HepG2 (cell line): ENCODE data around the gene DHX16. TPM values are rescaled to one million over a fixed set of nuclear protein-coding genes. Genes with fewer than 3 reads are reported as not detected.

ENCODE experiments used
- DZIP1 ChIP-seq: sonication (generic); formaldehyde crosslinking; IDR thresholded peaks from 2 replicates; pipeline ENCODE4 v1.5.0; 2020; ENCODE audit warnings: mild to moderate bottlenecking, missing genetic modification reagents
- REST ChIP-seq, 2 experiments: IDR thresholded peaks; 2 replicates each; pipeline ENCODE4 v1.6.1; 2011 to 2012; ENCODE audit warnings: low read length in 2 of 2, borderline replicate concordance in 1 of 2, low read depth in 1 of 2, mild to moderate bottlenecking in 1 of 2, moderate library complexity in 1 of 2
- RFXAP ChIP-seq: sonication (generic); formaldehyde crosslinking; IDR thresholded peaks from 2 replicates; pipeline ENCODE4 v1.4.0; 2020; ENCODE audit warnings: missing genetic modification reagents, borderline replicate concordance
- TRAFD1 ChIP-seq: sonication (generic); formaldehyde crosslinking; IDR thresholded peaks from 2 replicates; pipeline ENCODE4 v1.5.1; 2020; ENCODE audit warnings: missing genetic modification reagents, mild to moderate bottlenecking, borderline replicate concordance
- ZNF501 ChIP-seq: sonication (generic); formaldehyde crosslinking; IDR thresholded peaks from 2 replicates; pipeline ENCODE4 v1.5.1; 2020; ENCODE audit warnings: mild to moderate bottlenecking, moderate library complexity, missing genetic modification reagents
- ZNF563 ChIP-seq: sonication (generic); formaldehyde crosslinking; IDR thresholded peaks from 2 replicates; pipeline ENCODE4 v1.8.0; 2022; ENCODE audit warnings: mild to moderate bottlenecking, moderate library complexity, missing genetic modification reagents
- polyA plus RNA-seq, 8 experiments: library from polyadenylated mRNA; depleted of rRNA in 3 of 8; stranded (reverse) in 7 of 8; unstranded in 1 of 8; fragments of >200 nt; fragmentation: Illumina TruSeq in 4 of 8; extraction: Trizol in 4 of 8; gene quantifications; 2 replicates each; pipeline versions ENCODE4 v1.2.1 to v1.2.3, GENCODE V29; 2011 to 2016; ENCODE audit warnings: low read depth in 4 of 8, missing spikeins in 1 of 8, mixed read lengths in 1 of 8; ENCODE audit not compliant: insufficient read depth in 1 of 8
- total RNA-seq, 5 experiments: library from RNA; depleted of rRNA; stranded (reverse); fragments of >200 nt; fragmentation: Illumina TruSeq; extraction: Trizol; gene quantifications; 2 replicates each; pipeline ENCODE4 v1.2.3, GENCODE V29; 2016; ENCODE audit warnings: low read depth in 1 of 5
- TF ChIP-seq, protein P1 (sequence below): sonication (generic); formaldehyde crosslinking; IDR thresholded peaks from 2 replicates; pipeline ENCODE4 v1.4.0; 2020; ENCODE audit warnings: low read depth, mild to moderate bottlenecking, missing genetic modification reagents
- TF ChIP-seq, protein P2 (sequence below): sonication (generic); formaldehyde crosslinking; IDR thresholded peaks from 2 replicates; pipeline ENCODE4 v1.4.0; 2020; ENCODE audit warnings: mild to moderate bottlenecking, missing genetic modification reagents

The DHX16 gene
- total and polyA plus RNA-seq, 2 of the 13 experiments (the other 11 are each of a cell fraction or from before 2014, with no cell fraction given): 57.0 to 58.5 TPM

DNA sequence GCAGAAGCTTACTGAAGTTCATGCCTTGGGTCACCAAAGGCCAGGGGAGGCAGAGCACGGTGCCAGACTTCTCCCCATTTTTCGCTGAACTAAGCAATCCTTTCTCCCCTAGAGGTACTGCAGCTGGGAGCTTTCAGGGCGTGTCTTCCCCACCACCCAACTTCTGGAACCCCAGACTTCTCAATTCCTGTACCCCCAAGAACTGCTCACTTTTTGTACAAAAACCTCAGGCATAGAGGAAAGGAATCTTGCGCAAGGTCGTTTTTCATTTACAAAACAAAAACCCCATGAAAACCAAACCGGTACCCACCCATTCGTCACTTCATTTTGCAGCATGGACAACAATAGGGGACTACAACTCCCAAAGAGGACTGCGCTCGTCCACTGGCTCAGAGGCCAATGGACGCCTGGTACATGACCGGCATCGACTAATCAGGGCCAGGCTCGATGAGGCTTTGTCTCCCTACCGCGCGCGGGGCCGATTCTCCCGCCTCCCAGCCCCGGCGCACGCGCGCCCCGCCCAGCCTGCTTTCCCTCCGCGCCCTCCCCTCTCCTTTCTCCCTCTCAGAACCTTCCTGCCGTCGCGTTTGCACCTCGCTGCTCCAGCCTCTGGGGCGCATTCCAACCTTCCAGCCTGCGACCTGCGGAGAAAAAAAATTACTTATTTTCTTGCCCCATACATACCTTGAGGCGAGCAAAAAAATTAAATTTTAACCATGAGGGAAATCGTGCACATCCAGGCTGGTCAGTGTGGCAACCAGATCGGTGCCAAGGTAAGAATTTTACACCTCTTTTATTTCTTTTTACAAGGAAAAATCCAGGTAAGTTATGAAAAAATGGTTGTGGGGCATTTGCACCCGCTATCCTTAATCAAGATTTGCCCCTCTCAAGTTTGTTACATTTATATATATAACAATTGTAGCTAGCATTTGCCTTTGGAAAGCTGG, 47.3 kb upstream of the DHX16 start, which contains the start of gene TUBB (continued):
- TF ChIP-seq TRAFD1 (CRISPR knock-in tag) (no peak), REST (IDR thresholded peaks at IDR 0.05; ENCODE audit: borderline replicate concordance in 1 of 2, low read depth in 1 of 2, low read length in 2 of 2) (peak in 1 of 2 experiments; percentile 82; a peak in 2 of 4 replicates), RFXAP (CRISPR knock-in tag) (0 out of 2 replicates have a peak, but pooled peaks have one; percentile 30), ZNF563 (CRISPR knock-in tag) (peak; percentile 53; the same call in 1 of the 2 replicates), ZNF501 (peak; percentile 71), DZIP1 (CRISPR knock-in tag) (no peak)
- TF ChIP-seq, protein P1, sequence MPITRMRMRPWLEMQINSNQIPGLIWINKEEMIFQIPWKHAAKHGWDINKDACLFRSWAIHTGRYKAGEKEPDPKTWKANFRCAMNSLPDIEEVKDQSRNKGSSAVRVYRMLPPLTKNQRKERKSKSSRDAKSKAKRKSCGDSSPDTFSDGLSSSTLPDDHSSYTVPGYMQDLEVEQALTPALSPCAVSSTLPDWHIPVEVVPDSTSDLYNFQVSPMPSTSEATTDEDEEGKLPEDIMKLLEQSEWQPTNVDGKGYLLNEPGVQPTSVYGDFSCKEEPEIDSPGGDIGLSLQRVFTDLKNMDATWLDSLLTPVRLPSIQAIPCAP: no peak
- TF ChIP-seq, protein P2, sequence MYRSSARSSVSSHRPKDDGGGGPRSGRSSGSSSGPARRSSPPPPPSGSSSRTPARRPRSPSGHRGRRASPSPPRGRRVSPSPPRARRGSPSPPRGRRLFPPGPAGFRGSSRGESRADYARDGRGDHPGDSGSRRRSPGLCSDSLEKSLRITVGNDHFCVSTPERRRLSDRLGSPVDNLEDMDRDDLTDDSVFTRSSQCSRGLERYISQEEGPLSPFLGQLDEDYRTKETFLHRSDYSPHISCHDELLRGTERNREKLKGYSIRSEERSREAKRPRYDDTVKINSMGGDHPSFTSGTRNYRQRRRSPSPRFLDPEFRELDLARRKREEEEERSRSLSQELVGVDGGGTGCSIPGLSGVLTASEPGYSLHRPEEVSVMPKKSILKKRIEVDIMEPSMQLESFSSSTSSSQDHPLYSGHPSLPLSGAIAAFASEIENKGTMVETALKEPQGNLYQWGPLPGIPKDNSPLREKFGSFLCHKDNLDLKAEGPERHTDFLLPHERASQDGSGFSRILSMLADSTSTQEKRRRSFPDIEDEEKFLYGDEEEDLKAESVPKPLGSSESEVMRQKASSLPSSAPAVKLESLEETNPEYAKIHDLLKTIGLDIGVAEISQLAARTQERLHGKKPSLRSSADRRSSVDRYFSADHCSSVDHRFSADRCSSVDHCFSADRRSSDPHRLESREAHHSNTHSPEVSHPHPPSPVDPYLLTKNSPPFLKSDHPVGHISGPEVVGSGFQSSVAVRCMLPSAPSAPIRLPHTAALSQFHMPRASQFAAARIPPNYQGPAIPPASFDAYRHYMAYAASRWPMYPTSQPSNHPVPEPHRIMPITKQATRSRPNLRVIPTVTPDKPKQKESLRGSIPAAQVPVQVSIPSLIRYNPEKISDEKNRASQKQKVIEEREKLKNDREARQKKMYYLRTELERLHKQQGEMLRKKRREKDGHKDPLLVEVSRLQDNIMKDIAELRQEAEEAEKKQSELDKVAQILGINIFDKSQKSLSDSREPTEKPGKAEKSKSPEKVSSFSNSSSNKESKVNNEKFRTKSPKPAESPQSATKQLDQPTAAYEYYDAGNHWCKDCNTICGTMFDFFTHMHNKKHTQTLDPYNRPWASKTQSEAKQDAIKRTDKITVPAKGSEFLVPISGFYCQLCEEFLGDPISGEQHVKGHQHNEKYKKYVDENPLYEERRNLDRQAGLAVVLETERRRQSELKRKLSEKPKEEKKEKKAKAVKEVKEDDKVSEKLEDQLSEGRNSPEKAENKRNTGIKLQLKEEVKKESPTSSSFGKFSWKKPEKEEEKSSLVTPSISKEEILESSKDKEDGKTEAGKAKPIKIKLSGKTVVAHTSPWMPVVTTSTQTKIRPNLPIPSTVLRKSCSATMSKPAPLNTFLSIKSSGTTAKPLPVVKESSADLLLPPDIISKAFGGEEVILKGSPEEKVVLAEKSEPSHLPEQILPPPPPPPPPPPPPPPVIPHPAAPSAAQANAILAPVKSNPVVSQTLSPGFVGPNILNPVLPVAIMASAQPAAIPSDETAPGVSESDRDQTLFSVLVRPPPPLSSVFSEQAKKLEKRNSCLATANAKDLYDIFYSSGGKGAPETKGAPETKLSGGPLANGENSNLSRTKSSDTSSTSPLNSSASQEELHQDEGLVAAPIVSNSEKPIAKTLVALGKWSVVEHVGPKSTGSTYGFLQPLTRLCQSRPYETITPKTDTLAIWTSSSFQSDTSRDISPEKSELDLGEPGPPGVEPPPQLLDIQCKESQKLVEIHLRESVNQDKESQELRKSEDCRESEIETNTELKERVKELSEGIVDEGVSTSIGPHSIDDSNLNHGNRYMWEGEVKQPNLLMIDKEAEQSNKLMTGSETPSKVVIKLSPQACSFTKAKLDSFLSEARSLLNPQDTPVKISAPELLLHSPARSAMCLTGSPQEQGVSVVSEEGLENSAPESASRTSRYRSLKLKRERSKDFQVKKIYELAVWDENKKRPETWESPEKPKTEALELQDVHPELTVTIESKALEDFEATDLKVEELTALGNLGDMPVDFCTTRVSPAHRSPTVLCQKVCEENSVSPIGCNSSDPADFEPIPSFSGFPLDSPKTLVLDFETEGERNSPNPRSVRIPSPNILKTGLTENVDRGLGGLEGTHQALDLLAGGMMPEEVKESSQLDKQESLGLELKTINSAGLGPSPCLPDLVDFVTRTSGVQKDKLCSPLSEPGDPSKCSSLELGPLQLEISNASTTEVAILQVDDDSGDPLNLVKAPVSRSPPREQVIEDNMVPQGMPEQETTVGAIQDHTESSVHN (CRISPR knock-in tag): no peak
